ENCODE results near the gene MRC2.

DNA sequence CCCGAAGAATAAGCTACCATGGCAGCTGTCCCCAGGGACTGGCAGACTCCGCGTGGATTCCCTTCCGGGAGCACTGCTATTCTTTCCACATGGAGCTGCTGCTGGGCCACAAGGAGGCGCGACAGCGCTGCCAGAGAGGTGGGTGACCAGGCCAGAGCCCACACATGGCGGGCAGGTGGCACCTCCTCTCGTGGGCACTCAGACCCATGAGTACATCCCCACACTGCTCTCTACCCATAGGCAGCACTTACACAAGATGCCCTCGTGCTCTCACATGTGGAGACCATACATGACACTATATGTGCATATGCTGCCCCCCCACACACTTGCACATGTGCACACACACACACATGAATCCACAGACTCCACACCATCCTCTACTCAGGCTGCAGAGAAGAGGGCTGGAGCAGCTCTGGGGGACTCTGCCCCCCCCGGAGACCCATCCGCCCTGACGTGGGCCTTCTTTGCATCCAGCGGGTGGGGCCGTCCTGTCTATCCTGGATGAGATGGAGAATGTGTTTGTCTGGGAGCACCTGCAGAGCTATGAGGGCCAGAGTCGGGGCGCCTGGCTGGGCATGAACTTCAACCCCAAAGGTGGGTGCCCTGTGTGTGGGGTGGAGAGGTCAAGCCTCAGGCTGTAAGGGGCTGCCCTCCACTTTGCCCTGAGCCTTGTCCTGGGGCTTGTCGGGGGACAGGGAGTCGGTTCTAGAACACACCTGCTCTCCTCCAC, 62.9 kb downstream of the MRC2 start:
- TF ChIP-seq SIN3A (IDR thresholded peaks at IDR 0.05; ENCODE audit: borderline replicate concordance, insufficient read depth, low read length) (no peak), POLR2AphosphoS5 (IDR thresholded peaks at IDR 0.05; ENCODE audit: low read depth, low read length) (no peak), TAF1 (IDR thresholded peaks at IDR 0.05; ENCODE audit: borderline replicate concordance, insufficient read depth, low read length) (no peak), FOXP2 (optimal IDR thresholded peaks at IDR 0.05; ENCODE audit: borderline replicate concordance, extremely low read depth, extremely low read length, insufficient read depth) (no peak)
- TF ChIP-seq, protein P1, sequence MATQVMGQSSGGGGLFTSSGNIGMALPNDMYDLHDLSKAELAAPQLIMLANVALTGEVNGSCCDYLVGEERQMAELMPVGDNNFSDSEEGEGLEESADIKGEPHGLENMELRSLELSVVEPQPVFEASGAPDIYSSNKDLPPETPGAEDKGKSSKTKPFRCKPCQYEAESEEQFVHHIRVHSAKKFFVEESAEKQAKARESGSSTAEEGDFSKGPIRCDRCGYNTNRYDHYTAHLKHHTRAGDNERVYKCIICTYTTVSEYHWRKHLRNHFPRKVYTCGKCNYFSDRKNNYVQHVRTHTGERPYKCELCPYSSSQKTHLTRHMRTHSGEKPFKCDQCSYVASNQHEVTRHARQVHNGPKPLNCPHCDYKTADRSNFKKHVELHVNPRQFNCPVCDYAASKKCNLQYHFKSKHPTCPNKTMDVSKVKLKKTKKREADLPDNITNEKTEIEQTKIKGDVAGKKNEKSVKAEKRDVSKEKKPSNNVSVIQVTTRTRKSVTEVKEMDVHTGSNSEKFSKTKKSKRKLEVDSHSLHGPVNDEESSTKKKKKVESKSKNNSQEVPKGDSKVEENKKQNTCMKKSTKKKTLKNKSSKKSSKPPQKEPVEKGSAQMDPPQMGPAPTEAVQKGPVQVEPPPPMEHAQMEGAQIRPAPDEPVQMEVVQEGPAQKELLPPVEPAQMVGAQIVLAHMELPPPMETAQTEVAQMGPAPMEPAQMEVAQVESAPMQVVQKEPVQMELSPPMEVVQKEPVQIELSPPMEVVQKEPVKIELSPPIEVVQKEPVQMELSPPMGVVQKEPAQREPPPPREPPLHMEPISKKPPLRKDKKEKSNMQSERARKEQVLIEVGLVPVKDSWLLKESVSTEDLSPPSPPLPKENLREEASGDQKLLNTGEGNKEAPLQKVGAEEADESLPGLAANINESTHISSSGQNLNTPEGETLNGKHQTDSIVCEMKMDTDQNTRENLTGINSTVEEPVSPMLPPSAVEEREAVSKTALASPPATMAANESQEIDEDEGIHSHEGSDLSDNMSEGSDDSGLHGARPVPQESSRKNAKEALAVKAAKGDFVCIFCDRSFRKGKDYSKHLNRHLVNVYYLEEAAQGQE (IDR thresholded peaks at IDR 0.05; ENCODE audit: insufficient read depth in 1 of 2, low read depth in 2 of 2, low read length in 2 of 2) = no peak

Data from PFSK-1 (cell line).